Psoas muscle (tissue), 8 donors: ENCODE data around the gene ARHGEF9. TPM values are rescaled to one million over a fixed set of nuclear protein-coding genes. Genes with fewer than 3 reads are reported as not detected.

Experiments used
- ATAC-seq, 4 donors: fragments of 200-7000 bp; cut with Tn5 transposase; one replicate each; pipeline ENCODE4 v1.9.1; 2020; ENCODE audit warnings: moderate library complexity in 3 of 4, mild to moderate bottlenecking in 2 of 4
- DNase-seq, 2 donors: peaks; one replicate each; pipeline ENCODE4 v3.0.0-alpha.2; 2020
- H3K27ac ChIP-seq: fragments of 200-600 bp; one replicate; pipeline ENCODE4 v1.8.0; 2022
- H3K27me3 ChIP-seq, 3 donors: fragments of 200-600 bp in 1 of 3; one replicate each; pipeline versions ENCODE4 v1.6.1 to v1.8.0; 2013 to 2022; ENCODE audit warnings: low read length in 2 of 3, mild to moderate bottlenecking in 2 of 3, moderate library complexity in 1 of 3; ENCODE audit not compliant: insufficient read depth in 3 of 3
- H3K36me3 ChIP-seq, 2 donors: fragments of 200-600 bp in 1 of 2; one replicate each; pipeline versions ENCODE4 v1.6.1 to v1.8.0; 2013 to 2022; ENCODE audit warnings: low read depth in 1 of 2, mild to moderate bottlenecking in 1 of 2, moderate library complexity in 1 of 2; ENCODE audit not compliant: insufficient read depth in 1 of 2
- H3K4me1 ChIP-seq: fragments of 200-600 bp; one replicate; pipeline ENCODE4 v1.8.0; 2022
- H3K4me3 ChIP-seq: fragments of 200-600 bp; one replicate; pipeline ENCODE4 v1.8.0; 2022; ENCODE audit warnings: mild to moderate bottlenecking
- H3K9me3 ChIP-seq: fragments of 200-600 bp; one replicate; pipeline ENCODE4 v1.8.0; 2022
- WGBS, 3 donors: extraction: QIAGEN DNeasy Blood & Tissue Kit; methylation state at CpG; one replicate each; pipeline versions ENCODE4 v1.1.6 to v1.1.7; 2013; 5-methylcytosine and 5-hydroxymethylcytosine counted together
- intact Hi-C, 2 donors: fragments of 100-400 bp; cut with DNase I; formaldehyde crosslinking; loops; one replicate each; pipeline versions ENCODE4 v1.11.0 to v1.14.2; 2022
- polyA plus RNA-seq, 3 donors: library from polyadenylated mRNA; stranded (reverse); fragments of 200-250 nt; gene quantifications; one replicate each; pipeline ENCODE4 v1.2.3, GENCODE V29; 2013
- total RNA-seq, 4 donors: library from RNA; stranded (reverse); fragmentation: NEBNext Ultra II Directional in 2 of 4; extraction: Animal tissue kit (Norgen Biotek cat#: 25700) in 2 of 4; gene quantifications; one replicate each; pipeline versions ENCODE4 v1.2.1 to v1.2.4, GENCODE V29; 2021 to 2023
- TF ChIP-seq, protein P1 (sequence below): fragments of 200-600 bp; IDR thresholded peaks from one replicate; pipeline ENCODE4 v1.8.0; 2022; ENCODE audit warnings: antibody characterized with exemption
- donor health status: healthy with polysubstance abuse.
- donor health status: DM: no; HTN: no; CAD: no; lungs with moderate emphysema.
- donor health status: Bipolar disorder and iron deficiency.
- donor health status: healthy.
- donor health status: DM: yes; HTN: yes; CAD: no.
- donor health status: DM: no; HTN: no; CAD: no.
- donor health status: DM: no; HTN: no; CAD: no.
- donor health status: DM: yes; HTN: yes; CAD: no.

Gene ARHGEF9
- total and polyA plus RNA-seq, 7 donors, result 1.6 to 9.4 (median 4.7) TPM

DNA sequence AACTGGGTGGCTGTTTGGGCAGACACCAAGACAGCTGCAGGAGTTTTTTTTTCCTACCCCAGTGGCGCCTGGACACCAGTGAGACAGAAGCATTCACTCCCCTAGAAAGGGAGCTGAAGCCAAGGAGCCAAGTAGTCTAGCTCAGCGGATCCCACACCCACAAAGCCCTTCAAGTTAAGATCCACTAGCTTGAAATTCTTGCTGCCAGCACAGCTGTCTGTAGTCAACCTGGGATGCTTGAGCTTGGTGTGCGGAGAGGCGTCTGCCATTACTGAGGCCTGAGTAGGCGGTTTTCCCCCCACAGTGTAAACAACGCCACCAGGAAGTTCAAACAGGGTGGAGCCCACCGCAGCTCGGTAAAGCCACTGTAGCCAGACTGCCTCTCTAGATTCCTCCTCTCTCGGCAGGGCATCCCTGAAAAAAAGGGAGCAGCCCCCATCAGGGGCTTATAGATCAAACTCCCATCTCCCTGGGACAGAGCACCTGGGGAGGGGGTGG is 171.4 kb downstream of the ARHGEF9 start:
- no peaks in the 10 kb centered on the region for H3K4me1 ChIP-seq
- no peak overlapping the region for H3K4me3 ChIP-seq
- no peaks in the 10 kb centered on the region for H3K9me3 ChIP-seq
- no peaks in the 10 kb centered on the region for H3K27me3 ChIP-seq
- H3K27ac ChIP-seq, result no peak overlapping the region
- 69 to 78% (median 72%) methylated on average over 9 of the region's 9 CpGs for WGBS, 3 donors
- no peak for ATAC-seq
- intact Hi-C loops, result no loop called here
- no peaks in the 10 kb centered on the region for H3K36me3 ChIP-seq
- DNase-seq, result no peak
- TF ChIP-seq, protein P1, sequence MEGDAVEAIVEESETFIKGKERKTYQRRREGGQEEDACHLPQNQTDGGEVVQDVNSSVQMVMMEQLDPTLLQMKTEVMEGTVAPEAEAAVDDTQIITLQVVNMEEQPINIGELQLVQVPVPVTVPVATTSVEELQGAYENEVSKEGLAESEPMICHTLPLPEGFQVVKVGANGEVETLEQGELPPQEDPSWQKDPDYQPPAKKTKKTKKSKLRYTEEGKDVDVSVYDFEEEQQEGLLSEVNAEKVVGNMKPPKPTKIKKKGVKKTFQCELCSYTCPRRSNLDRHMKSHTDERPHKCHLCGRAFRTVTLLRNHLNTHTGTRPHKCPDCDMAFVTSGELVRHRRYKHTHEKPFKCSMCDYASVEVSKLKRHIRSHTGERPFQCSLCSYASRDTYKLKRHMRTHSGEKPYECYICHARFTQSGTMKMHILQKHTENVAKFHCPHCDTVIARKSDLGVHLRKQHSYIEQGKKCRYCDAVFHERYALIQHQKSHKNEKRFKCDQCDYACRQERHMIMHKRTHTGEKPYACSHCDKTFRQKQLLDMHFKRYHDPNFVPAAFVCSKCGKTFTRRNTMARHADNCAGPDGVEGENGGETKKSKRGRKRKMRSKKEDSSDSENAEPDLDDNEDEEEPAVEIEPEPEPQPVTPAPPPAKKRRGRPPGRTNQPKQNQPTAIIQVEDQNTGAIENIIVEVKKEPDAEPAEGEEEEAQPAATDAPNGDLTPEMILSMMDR, result no peak

DNA sequence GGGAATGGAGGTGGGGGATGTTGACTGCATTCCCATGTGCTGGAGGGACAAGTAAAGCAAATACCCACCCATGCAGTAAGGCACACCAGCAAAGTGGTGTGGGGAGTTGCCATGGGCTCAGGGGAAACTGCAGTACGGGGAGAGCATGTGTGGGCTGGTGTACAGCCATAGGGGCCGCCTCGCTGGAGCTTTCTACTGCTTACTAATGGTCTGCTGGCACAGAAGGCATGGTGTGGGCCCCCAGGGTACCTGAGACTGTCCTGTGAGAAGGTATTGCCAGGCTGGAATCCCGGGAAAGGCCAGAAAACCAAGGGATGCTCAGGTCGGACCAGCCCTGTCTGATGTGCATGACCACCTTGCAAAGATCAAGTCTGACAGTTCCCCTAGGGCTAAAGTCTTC is 199.1 kb downstream of the ARHGEF9 start:
- DNase-seq (no peak), ATAC-seq (no peak)
- TF ChIP-seq, protein P1, result no peak
- Histone ChIP-seq H3K36me3 (no peaks in the 10 kb centered on the region), H3K27me3 (no peaks in the 10 kb centered on the region), H3K4me1 (no peaks in the 10 kb centered on the region), H3K27ac (no peak overlapping the region), H3K9me3 (no peaks in the 10 kb centered on the region), H3K4me3 (no peak overlapping the region)
- 70 to 79% (median 71%) methylated on average over 4 to 5 of the region's 5 CpGs for WGBS, 3 donors
- intact Hi-C loops, result no loop called here
